HepG2 (cell line): ENCODE data around the gene NFATC1. TPM values are rescaled to one million over a fixed set of nuclear protein-coding genes. Genes with fewer than 3 reads are reported as not detected.

ENCODE experiments used
- ATAC-seq: fragments of 200-7000 bp; cut with Tn5 transposase; 3 replicates; pipeline ENCODE4 v1.9.1; 2020; ENCODE audit warnings: mild to moderate bottlenecking, moderate library complexity
- BruUV-seq: library from RNA; stranded (reverse); fragments of 400-500 nt; replicated peaks from 2 replicates; lab custom pipeline; 2021; lab: Mats Ljungman, UMichigan
- CTCF ChIA-PET: fragments of 300-600 bp; formaldehyde crosslinking; extraction: SDS; loops from one replicate; lab custom pipeline; 2021; ENCODE audit warnings: low total read pairs, inconsistent platforms, low intra/inter-chr PET ratio; lab: Yijun Ruan, JAX
- POLR2A ChIA-PET: fragments of 350-600 bp; sonication (Branson Sonifier 250); formaldehyde crosslinking; loops from one replicate; lab custom pipeline; 2020; ENCODE audit warnings: antibody characterized with exemption, inconsistent platforms; lab: Yijun Ruan, JAX
- DNase-seq: peaks from one replicate; pipeline ENCODE4 v3.0.0-alpha.2; 2015; ENCODE audit warnings: low spot score
- FAIRE-seq: peaks from 3 replicates; lab custom pipeline; 2011; peaks lifted over from hg19 to GRCh38; lab: Jason Lieb, UNC
- H2AFZ ChIP-seq: one replicate; pipeline ENCODE4 v1.6.1; 2011; ENCODE audit warnings: low read length, inconsistent platforms
- H3K27ac ChIP-seq: fragments of 300-600 bp; 3 replicates; pipeline ENCODE4 v1.8.0; 2011; ENCODE audit warnings: mixed run types, mild to moderate bottlenecking, mixed read lengths, low read length, inconsistent platforms; ENCODE audit not compliant: insufficient read depth; ENCODE audit errors: extremely low read length
- H3K27me3 ChIP-seq, 2 experiments: fragments of 200-600 bp in 1 of 2; 2 replicates in 1 of 2; 3 replicates in 1 of 2; pipeline versions ENCODE4 v1.6.0 to v1.8.0; 2011; ENCODE audit warnings: low read length in 2 of 2, mild to moderate bottlenecking in 2 of 2, moderate library complexity in 2 of 2, inconsistent platforms in 1 of 2; ENCODE audit not compliant: insufficient read depth in 2 of 2, control insufficient read depth in 1 of 2
- H3K36me3 ChIP-seq, 2 experiments: fragments of 200-600 bp in 1 of 2; replicated peaks in 1 of 2; 2 replicates in 1 of 2; 3 replicates in 1 of 2; pipeline versions ENCODE4 v1.5.1 to v1.8.0; 2011; ENCODE audit warnings: low read length in 2 of 2, inconsistent platforms in 1 of 2; ENCODE audit not compliant: insufficient read depth in 2 of 2, control insufficient read depth in 1 of 2
- H3K4me1 ChIP-seq: 2 replicates; pipeline ENCODE4 v1.5.1; 2012; ENCODE audit warnings: low read length, inconsistent platforms; ENCODE audit not compliant: insufficient read depth
- H3K4me2 ChIP-seq: 2 replicates; pipeline ENCODE4 v1.6.0; 2011; ENCODE audit warnings: low read depth, low read length, inconsistent platforms
- H3K4me3 ChIP-seq, 3 experiments: fragments of 200-600 bp in 1 of 3; sonication (generic), shearing (Covaris generic) in 1 of 3; replicated peaks in 1 of 3; 2 replicates each; pipeline ENCODE4 v1.5.1; 2011 to 2016; ENCODE audit warnings: low read length in 3 of 3, inconsistent platforms in 2 of 3, low read depth in 2 of 3, mild to moderate bottlenecking in 2 of 3, control low read depth in 1 of 3, mixed read lengths in 1 of 3; ENCODE audit not compliant: insufficient read depth in 1 of 3
- H3K79me2 ChIP-seq: one replicate; pipeline ENCODE4 v1.6.1; 2011; ENCODE audit warnings: low read length, inconsistent platforms; ENCODE audit not compliant: insufficient read depth
- H3K9ac ChIP-seq: 2 replicates; pipeline ENCODE4 v1.6.0; 2011; ENCODE audit warnings: mild to moderate bottlenecking, low read depth, low read length, inconsistent platforms; ENCODE audit not compliant: insufficient read depth
- H3K9me3 ChIP-seq: 2 replicates; pipeline ENCODE4 v1.5.1; 2012; ENCODE audit warnings: mild to moderate bottlenecking, low read length
- H4K20me1 ChIP-seq: 2 replicates; pipeline ENCODE4 v1.6.0; 2011; ENCODE audit warnings: inconsistent platforms, mild to moderate bottlenecking, low read length, moderate library complexity; ENCODE audit not compliant: insufficient read depth
- DNMT3B ChIP-seq: conservative IDR thresholded peaks from 2 replicates; pipeline ENCODE4 v1.6.1; 2016; ENCODE audit warnings: missing biosample characterization, control low read depth
- RFX1 ChIP-seq: fragments of 450-650 bp; IDR thresholded peaks from 2 replicates; pipeline ENCODE4 v1.6.1; 2017
- SIN3A ChIP-seq: IDR thresholded peaks from 2 replicates; pipeline ENCODE4 v1.6.1; 2011; ENCODE audit warnings: low read depth, mild to moderate bottlenecking, control low read depth, low read length, borderline replicate concordance
- TOE1 ChIP-seq: sonication (generic); formaldehyde crosslinking; IDR thresholded peaks from 2 replicates; pipeline ENCODE4 v1.4.0; 2020; ENCODE audit warnings: mild to moderate bottlenecking, missing genetic modification reagents
- ZHX2 ChIP-seq, 2 experiments: sonication (generic) in 1 of 2; formaldehyde crosslinking in 1 of 2; IDR thresholded peaks; 2 replicates each; pipeline versions ENCODE4 v1.6.1 to v1.9.0; 2014 to 2022; ENCODE audit warnings: antibody characterized with exemption in 1 of 2, borderline replicate concordance in 1 of 2, inconsistent platforms in 1 of 2, low read depth in 1 of 2, missing genetic modification reagents in 1 of 2
- ZSCAN12 ChIP-seq: sonication (generic); formaldehyde crosslinking; IDR thresholded peaks from 2 replicates; pipeline ENCODE4 v1.9.0; 2021; ENCODE audit warnings: mild to moderate bottlenecking, missing genetic modification reagents
- WGBS: methylation state at CpG from one replicate; pipeline ENCODE4 v1.1.6; 2017; ENCODE audit warnings: low lambda C conversion rate; 5-methylcytosine and 5-hydroxymethylcytosine counted together
- in situ Hi-C: cut with HindIII; loops from 2 replicates; pipeline ENCODE4 v1.10.0; 2017; ENCODE audit warnings: low pct_unique_long_range_greater_than_20kb; ENCODE audit not compliant: extremely low pct_ligation_motif_present
- intact Hi-C: fragments of 100-400 bp; cut with micrococcal nuclease; formaldehyde crosslinking; loops from one replicate; pipeline ENCODE4 v1.10.0; 2022; ENCODE audit not compliant: unreplicated experiment
- polyA plus RNA-seq, 8 experiments: library from polyadenylated mRNA; depleted of rRNA in 3 of 8; stranded (reverse) in 7 of 8; unstranded in 1 of 8; fragments of >200 nt; fragmentation: Illumina TruSeq in 4 of 8; extraction: Trizol in 4 of 8; gene quantifications; 2 replicates each; pipeline versions ENCODE4 v1.2.1 to v1.2.3, GENCODE V29; 2011 to 2016; ENCODE audit warnings: low read depth in 4 of 8, missing spikeins in 1 of 8, mixed read lengths in 1 of 8; ENCODE audit not compliant: insufficient read depth in 1 of 8
- total RNA-seq, 5 experiments: library from RNA; depleted of rRNA; stranded (reverse); fragments of >200 nt; fragmentation: Illumina TruSeq; extraction: Trizol; gene quantifications; 2 replicates each; pipeline ENCODE4 v1.2.3, GENCODE V29; 2016; ENCODE audit warnings: low read depth in 1 of 5
- TF ChIP-seq, protein P1 (sequence below): sonication (generic); formaldehyde crosslinking; IDR thresholded peaks from 2 replicates; pipeline ENCODE4 v1.4.0; 2020; ENCODE audit warnings: missing genetic modification reagents

The NFATC1 gene
- total and polyA plus RNA-seq, 2 of the 13 experiments (the other 11 are each of a cell fraction or from before 2014, with no cell fraction given): not detected

DNA sequence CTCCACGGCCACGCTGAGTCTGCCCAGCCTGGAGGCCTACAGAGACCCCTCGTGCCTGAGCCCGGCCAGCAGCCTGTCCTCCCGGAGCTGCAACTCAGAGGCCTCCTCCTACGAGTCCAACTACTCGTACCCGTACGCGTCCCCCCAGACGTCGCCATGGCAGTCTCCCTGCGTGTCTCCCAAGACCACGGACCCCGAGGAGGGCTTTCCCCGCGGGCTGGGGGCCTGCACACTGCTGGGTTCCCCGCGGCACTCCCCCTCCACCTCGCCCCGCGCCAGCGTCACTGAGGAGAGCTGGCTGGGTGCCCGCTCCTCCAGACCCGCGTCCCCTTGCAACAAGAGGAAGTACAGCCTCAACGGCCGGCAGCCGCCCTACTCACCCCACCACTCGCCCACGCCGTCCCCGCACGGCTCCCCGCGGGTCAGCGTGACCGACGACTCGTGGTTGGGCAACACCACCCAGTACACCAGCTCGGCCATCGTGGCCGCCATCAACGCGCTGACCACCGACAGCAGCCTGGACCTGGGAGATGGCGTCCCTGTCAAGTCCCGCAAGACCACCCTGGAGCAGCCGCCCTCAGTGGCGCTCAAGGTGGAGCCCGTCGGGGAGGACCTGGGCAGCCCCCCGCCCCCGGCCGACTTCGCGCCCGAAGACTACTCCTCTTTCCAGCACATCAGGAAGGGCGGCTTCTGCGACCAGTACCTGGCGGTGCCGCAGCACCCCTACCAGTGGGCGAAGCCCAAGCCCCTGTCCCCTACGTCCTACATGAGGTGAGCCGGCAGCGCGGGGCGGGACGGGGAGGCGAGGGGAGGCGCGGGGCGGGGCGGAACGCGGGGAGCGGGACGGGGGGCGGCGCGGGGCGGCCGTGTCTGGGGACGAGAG, 15.2 kb downstream of the NFATC1 start:
- POLR2A ChIA-PET: no interaction called here
- intact Hi-C loops (no loop called here), in situ Hi-C loops (no loop called here)
- H3K4me2 ChIP-seq: no peak overlapping the region
- FAIRE-seq (no peak), ATAC-seq (no peak), DNase-seq (no peak)
- peaks cover 0 to 37% of the 10 kb centered on the region in 2 experiments; a peak in 4 of 5 replicates for H3K27me3 ChIP-seq
- H3K4me3 ChIP-seq: no peak overlapping the region
- no TSS peak for BruUV-seq
- H3K27ac ChIP-seq: no peak overlapping the region
- H3K36me3 ChIP-seq: no peaks in the 10 kb centered on the region
- no peaks in the 10 kb centered on the region for H3K4me1 ChIP-seq
- H4K20me1 ChIP-seq: no peaks in the 10 kb centered on the region
- no peaks in the 10 kb centered on the region for H3K9me3 ChIP-seq
- H2AFZ ChIP-seq: no peak overlapping the region
- 83% methylated on average over 65 of the region's 84 CpGs for WGBS
- H3K79me2 ChIP-seq: no peaks in the 10 kb centered on the region
- CTCF ChIA-PET: no interaction called here
- H3K9ac ChIP-seq: no peak overlapping the region
- TF ChIP-seq TOE1 (CRISPR knock-in tag): no peak
- TF ChIP-seq DNMT3B: no peak
- no peak for TF ChIP-seq SIN3A
- TF ChIP-seq ZSCAN12 (CRISPR knock-in tag): no peak
- TF ChIP-seq, protein P1, sequence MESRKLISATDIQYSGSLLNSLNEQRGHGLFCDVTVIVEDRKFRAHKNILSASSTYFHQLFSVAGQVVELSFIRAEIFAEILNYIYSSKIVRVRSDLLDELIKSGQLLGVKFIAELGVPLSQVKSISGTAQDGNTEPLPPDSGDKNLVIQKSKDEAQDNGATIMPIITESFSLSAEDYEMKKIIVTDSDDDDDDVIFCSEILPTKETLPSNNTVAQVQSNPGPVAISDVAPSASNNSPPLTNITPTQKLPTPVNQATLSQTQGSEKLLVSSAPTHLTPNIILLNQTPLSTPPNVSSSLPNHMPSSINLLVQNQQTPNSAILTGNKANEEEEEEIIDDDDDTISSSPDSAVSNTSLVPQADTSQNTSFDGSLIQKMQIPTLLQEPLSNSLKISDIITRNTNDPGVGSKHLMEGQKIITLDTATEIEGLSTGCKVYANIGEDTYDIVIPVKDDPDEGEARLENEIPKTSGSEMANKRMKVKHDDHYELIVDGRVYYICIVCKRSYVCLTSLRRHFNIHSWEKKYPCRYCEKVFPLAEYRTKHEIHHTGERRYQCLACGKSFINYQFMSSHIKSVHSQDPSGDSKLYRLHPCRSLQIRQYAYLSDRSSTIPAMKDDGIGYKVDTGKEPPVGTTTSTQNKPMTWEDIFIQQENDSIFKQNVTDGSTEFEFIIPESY: no peak
- no peak for TF ChIP-seq ZHX2 (IDR thresholded peaks at IDR 0.05; ENCODE audit: low read depth)
- TF ChIP-seq ZHX2 (CRISPR knock-in tag; IDR thresholded peaks at IDR 0.05; ENCODE audit: borderline replicate concordance): no peak
- no peak for TF ChIP-seq RFX1
